Smooth muscle cell (in vitro differentiated cells): ENCODE results near the gene NMRK1. TPM values are rescaled to one million over a fixed set of nuclear protein-coding genes. Genes with fewer than 3 reads are reported as not detected.

Source experiments
- DNase-seq: peaks from one replicate; lab custom pipeline; 2025; ENCODE audit not compliant: unreplicated experiment; lab: John Stamatoyannopoulos, UW
- H2AFZ ChIP-seq: fragments of 200-600 bp; sonication (generic); 2 replicates; pipeline ENCODE4 v1.6.0; 2016; ENCODE audit warnings: antibody characterized with exemption, low read depth, mild to moderate bottlenecking
- H3F3A ChIP-seq: fragments of 200-600 bp; sonication (generic); 2 replicates; pipeline ENCODE4 v1.6.0; 2017; ENCODE audit warnings: antibody characterized with exemption, low read depth
- H3K27ac ChIP-seq: fragments of 200-600 bp; sonication (generic); 2 replicates; pipeline ENCODE4 v1.5.1; 2016; ENCODE audit warnings: low read depth, mild to moderate bottlenecking
- H3K27me3 ChIP-seq: fragments of 200-600 bp; sonication (generic); 2 replicates; pipeline ENCODE4 v1.6.1; 2016; ENCODE audit warnings: low read depth, mild to moderate bottlenecking
- H3K36me3 ChIP-seq: fragments of 200-600 bp; sonication (generic); 2 replicates; pipeline ENCODE4 v1.5.1; 2016; ENCODE audit warnings: low read depth
- H3K4me1 ChIP-seq: fragments of 200-600 bp; sonication (generic); 2 replicates; pipeline ENCODE4 v1.5.1; 2016; ENCODE audit warnings: low read depth
- H3K4me2 ChIP-seq: fragments of 200-600 bp; sonication (generic); 2 replicates; pipeline ENCODE4 v1.6.0; 2016; ENCODE audit warnings: mild to moderate bottlenecking
- H3K4me3 ChIP-seq: fragments of 200-600 bp; sonication (generic); 2 replicates; pipeline ENCODE4 v1.5.1; 2016; ENCODE audit warnings: mild to moderate bottlenecking
- H3K79me2 ChIP-seq: fragments of 200-600 bp; sonication (generic); 2 replicates; pipeline ENCODE4 v1.6.0; 2016; ENCODE audit warnings: low read depth, mild to moderate bottlenecking
- H3K9ac ChIP-seq: fragments of 200-600 bp; sonication (generic); 2 replicates; pipeline ENCODE4 v1.6.0; 2016; ENCODE audit warnings: low read depth
- H3K9me3 ChIP-seq: fragments of 200-600 bp; sonication (generic); replicated peaks from 2 replicates; pipeline ENCODE4 v1.5.1; 2016; ENCODE audit warnings: low read depth
- H4K20me1 ChIP-seq: fragments of 200-600 bp; sonication (generic); 2 replicates; pipeline ENCODE4 v1.6.0; 2016; ENCODE audit warnings: low read depth
- WGBS: methylation state at CpG from one replicate; pipeline ENCODE4 v1.1.7; 2016; ENCODE audit warnings: low lambda C conversion rate; 5-methylcytosine and 5-hydroxymethylcytosine counted together
- polyA plus RNA-seq: library from polyadenylated mRNA; unstranded; fragments of >200 nt; fragmentation: Nextera tagmentation; extraction: Ambion mirVana; gene quantifications from 2 replicates; pipeline ENCODE4 v1.2.1, GENCODE V29; 2016
- total RNA-seq: library from RNA; depleted of rRNA; stranded (reverse); fragments of >200 nt; gene quantifications from 2 replicates; pipeline ENCODE4 v1.2.3, GENCODE V29; 2014
- TF ChIP-seq, protein P1 (sequence below): fragments of 200-600 bp; sonication (generic); IDR thresholded peaks from 2 replicates; pipeline ENCODE4 v1.5.1; 2017; ENCODE audit warnings: borderline replicate concordance, mild to moderate bottlenecking, antibody characterized with exemption; ENCODE audit not compliant: insufficient read depth, poor library complexity, severe bottlenecking

NMRK1 gene
- total and polyA plus RNA-seq, 2 experiments from 2014 or later, result 12.3 to 16.4 TPM

DNA sequence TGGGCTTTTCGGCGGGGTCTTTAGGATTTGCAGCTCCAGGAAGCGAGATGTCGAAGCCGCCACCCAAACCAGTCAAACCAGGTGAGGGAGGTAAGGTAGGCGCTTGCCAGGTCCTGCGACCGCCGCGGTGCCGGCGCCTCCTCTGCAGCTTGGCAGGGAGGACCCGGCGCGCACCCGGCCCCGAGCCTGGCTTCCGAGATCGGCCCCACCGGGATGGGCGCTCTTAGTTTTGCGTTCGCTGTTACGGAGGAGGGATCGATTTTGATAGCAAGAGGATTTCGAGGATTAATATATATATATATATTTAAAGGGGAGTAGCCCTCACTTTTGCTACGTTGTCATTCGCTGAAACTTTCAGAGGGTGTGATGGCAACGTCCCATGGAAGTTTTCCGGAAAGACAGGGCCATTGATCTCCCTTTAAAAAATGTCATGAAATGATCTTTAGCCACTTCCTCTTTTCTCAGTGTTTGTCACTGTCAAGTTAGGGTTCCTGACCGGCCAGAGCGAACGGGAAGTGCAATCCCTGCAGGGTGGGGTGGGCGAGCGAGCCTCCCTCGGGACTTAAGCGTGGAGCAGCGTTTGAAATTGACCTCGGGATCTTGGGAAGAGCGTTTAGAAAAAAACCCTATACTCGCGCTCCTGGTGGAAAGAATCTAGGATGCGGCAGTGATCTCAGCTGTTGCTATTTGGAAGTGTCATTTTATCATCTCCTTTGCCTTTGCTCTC lies 854 bp upstream of the NMRK1 start:
- peaks cover 44% of the 10 kb centered on the region for H3K79me2 ChIP-seq
- peak overlapping the region; percentile 85 for H2AFZ ChIP-seq
- H3K4me1 ChIP-seq, result peaks cover 12% of the 10 kb centered on the region
- DNase-seq, result peak; percentile 17
- peak overlapping the region; percentile 75 for H3K27ac ChIP-seq
- peaks cover 43% of the 10 kb centered on the region for H4K20me1 ChIP-seq
- no peaks in the 10 kb centered on the region for H3K9me3 ChIP-seq
- H3K9ac ChIP-seq, result peak overlapping the region; percentile 64
- peak overlapping the region; percentile 92 for H3K4me3 ChIP-seq
- 1% methylated on average over 43 of the region's 43 CpGs for WGBS
- H3F3A ChIP-seq, result no peaks in the 10 kb centered on the region
- no peaks in the 10 kb centered on the region for H3K36me3 ChIP-seq
- H3K4me2 ChIP-seq, result peak overlapping the region; percentile 94
- TF ChIP-seq, protein P1, sequence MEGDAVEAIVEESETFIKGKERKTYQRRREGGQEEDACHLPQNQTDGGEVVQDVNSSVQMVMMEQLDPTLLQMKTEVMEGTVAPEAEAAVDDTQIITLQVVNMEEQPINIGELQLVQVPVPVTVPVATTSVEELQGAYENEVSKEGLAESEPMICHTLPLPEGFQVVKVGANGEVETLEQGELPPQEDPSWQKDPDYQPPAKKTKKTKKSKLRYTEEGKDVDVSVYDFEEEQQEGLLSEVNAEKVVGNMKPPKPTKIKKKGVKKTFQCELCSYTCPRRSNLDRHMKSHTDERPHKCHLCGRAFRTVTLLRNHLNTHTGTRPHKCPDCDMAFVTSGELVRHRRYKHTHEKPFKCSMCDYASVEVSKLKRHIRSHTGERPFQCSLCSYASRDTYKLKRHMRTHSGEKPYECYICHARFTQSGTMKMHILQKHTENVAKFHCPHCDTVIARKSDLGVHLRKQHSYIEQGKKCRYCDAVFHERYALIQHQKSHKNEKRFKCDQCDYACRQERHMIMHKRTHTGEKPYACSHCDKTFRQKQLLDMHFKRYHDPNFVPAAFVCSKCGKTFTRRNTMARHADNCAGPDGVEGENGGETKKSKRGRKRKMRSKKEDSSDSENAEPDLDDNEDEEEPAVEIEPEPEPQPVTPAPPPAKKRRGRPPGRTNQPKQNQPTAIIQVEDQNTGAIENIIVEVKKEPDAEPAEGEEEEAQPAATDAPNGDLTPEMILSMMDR, result peak; percentile 43
- H3K27me3 ChIP-seq, result no peaks in the 10 kb centered on the region

DNA sequence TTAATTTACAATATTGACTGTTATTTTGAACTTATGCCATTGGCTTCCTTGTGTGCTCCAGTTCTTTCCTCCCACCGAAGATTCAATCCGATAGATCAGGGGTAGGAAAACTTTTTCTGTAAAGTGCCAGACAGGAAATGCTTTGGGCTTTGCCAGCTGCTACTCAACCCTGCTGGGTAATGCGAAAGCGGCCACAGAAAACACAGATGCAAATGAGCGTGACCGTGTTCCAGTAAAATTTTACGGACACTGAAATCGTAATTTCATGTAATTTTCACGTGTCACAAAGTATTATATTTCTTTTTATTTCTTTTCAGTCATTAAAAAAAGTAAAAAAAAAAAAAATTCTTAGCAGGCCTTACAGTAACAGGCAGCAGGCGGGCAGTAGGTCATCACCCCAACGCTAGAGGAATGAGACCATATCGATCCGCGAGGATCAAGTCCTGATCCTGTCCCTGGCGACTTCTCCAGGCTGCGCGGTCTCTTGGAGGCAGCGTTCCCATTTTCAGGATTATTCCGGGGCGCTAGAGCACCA lies 599 bp downstream of the NMRK1 start:
- peaks cover 30% of the 10 kb centered on the region for H4K20me1 ChIP-seq
- peaks cover 29% of the 10 kb centered on the region for H3K79me2 ChIP-seq
- DNase-seq, result no peak
- under 1% methylated on average over 20 of the region's 20 CpGs for WGBS
- H3K27me3 ChIP-seq, result no peaks in the 10 kb centered on the region
- peak overlapping the region; percentile 97 for H2AFZ ChIP-seq
- TF ChIP-seq, protein P1, result no peak
- no peaks in the 10 kb centered on the region for H3K36me3 ChIP-seq
- no peaks in the 10 kb centered on the region for H3K9me3 ChIP-seq
- peak overlapping the region; percentile 78 for H3K27ac ChIP-seq
- peak overlapping the region; percentile 94 for H3K4me2 ChIP-seq
- H3K9ac ChIP-seq, result peak overlapping the region; percentile 80
- H3K4me3 ChIP-seq, result peak overlapping the region; percentile 92
- no peaks in the 10 kb centered on the region for H3F3A ChIP-seq
- peaks cover 12% of the 10 kb centered on the region for H3K4me1 ChIP-seq

DNA sequence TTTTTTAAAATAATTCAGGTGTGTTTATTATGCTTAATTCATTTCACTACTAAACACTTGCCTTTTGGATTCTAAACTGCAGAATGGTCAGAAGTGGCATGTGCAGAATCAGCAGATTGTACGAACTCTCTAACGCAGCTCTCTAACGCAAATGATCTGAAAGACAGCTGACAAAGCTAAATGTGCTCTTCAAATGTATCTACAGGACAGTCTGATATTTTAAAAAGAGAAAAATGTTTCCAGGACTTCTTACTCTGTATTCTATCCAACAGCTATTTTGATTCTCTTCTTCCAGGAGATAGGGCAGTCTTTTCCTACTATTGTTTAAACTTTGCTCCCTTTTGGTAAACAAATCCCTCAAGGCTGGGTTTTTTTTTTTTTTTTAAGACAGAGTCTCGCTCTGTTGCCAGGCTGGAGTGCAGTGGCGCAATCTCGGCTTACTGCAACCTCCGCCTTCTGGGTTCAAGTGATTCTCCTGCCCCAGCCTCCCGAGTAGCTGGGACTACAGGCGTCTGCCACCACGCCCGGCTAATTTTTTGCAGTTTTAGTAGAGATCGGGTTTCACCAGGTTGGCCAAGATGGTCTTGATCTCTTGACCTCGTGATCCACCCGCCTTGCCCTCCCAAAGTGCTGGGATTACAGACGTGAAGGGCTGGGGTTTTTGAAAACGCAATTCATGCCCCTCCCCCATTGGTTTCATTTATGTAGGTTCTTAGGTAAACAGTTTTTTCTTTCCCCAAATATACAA lies 1.2 kb downstream of the NMRK1 start:
- peak overlapping the region; percentile 94 for H3K4me2 ChIP-seq
- no peaks in the 10 kb centered on the region for H3K27me3 ChIP-seq
- H3K9ac ChIP-seq, result peak overlapping the region; percentile 80
- peaks cover 12% of the 10 kb centered on the region for H3K4me1 ChIP-seq
- TF ChIP-seq, protein P1, result no peak
- H3F3A ChIP-seq, result no peaks in the 10 kb centered on the region
- peaks cover 23% of the 10 kb centered on the region for H3K79me2 ChIP-seq
- peak overlapping the region; percentile 92 for H3K4me3 ChIP-seq
- H3K36me3 ChIP-seq, result no peaks in the 10 kb centered on the region
- H4K20me1 ChIP-seq, result peaks cover 23% of the 10 kb centered on the region
- no peaks in the 10 kb centered on the region for H3K9me3 ChIP-seq
- WGBS, result 33% methylated on average over 16 of the region's 16 CpGs
- no peak for DNase-seq
- H3K27ac ChIP-seq, result peak overlapping the region; percentile 78
- H2AFZ ChIP-seq, result peak overlapping the region; percentile 97
